Stimulated activated CD4-positive, alpha-beta T cell treated with anti-CD3 and anti-CD28 coated beads, Interleukin-1b, Interleukin-23, amount 100 ng/mL, for 1 hour (primary cell): ENCODE measurements around the gene CCDC154.
A peak's percentile ranks its signal among the peaks of the same experiment; 100 is the strongest.
"Not testable (repeated sequence)": the region's sequence is repeated elsewhere in the genome, so short reads cannot be mapped to it uniquely, and the experiment has no call there.

Experiments used
- DNase-seq, 2 donors: peaks; one replicate each; pipeline ENCODE4 v3.0.0-alpha.2; 2020; ENCODE audit warnings: low read depth in 2 of 2

Gene CCDC154

GRCh38 chr16:1443980-1444729, at the start of gene CCDC154:
Gene CCDC154, minus strand, starts transcription at chr16:1444556. Its CDS starts 234 bp downstream, at chr16:1444322.
- DNase-seq: no peak

GRCh38 chr16:1493746-1494094, 49.4 kb upstream of the CCDC154 start:
- no peak for DNase-seq

- DNase-seq: peak; percentile 72 to 87
These were observed 48.8 kb upstream of the CCDC154 start, which contains the start of gene TELO2 for GRCh38 chr16:1492923-1493745. Gene TELO2, plus strand, starts transcription at chr16:1493360. Its CDS starts 922 bp downstream, at chr16:1494282.

GRCh38 chr16:1492082-1492922, 47.9 kb upstream of the CCDC154 start:
- no peak for DNase-seq

- no peak for DNase-seq
These were observed 47.0 kb upstream of the CCDC154 start for GRCh38 chr16:1491327-1491726.

- no peak for DNase-seq
These were observed 44.7 kb upstream of the CCDC154 start for GRCh38 chr16:1489077-1489476.

- DNase-seq: no peak
These were observed 44.3 kb upstream of the CCDC154 start, which contains the start of gene PTX4 for GRCh38 chr16:1488619-1489018. Gene PTX4, minus strand, starts transcription at chr16:1488944. Its CDS starts 35 bp downstream, at chr16:1488909.

- no peak for DNase-seq
These were observed 43.8 kb upstream of the CCDC154 start for GRCh38 chr16:1488054-1488601.

- no peak for DNase-seq
These were observed 43.2 kb upstream of the CCDC154 start for GRCh38 chr16:1487395-1488053.

- no peak for DNase-seq
These were observed 42.4 kb upstream of the CCDC154 start for GRCh38 chr16:1486551-1487390.

- no peak for DNase-seq
These were observed 41.6 kb upstream of the CCDC154 start for GRCh38 chr16:1485847-1486496.

- DNase-seq: no peak
These were observed 37.8 kb upstream of the CCDC154 start for GRCh38 chr16:1481906-1482835.

- not testable (repeated sequence) for DNase-seq
These were observed 34.6 kb upstream of the CCDC154 start for GRCh38 chr16:1478937-1479336.

GRCh38 chr16:1477033-1477432, 32.7 kb upstream of the CCDC154 start:
- DNase-seq: no peak

- DNase-seq: no peak
These were observed 31.3 kb upstream of the CCDC154 start for GRCh38 chr16:1475552-1476114.

- DNase-seq: peak; percentile 64 to 74
These were observed 30.6 kb upstream of the CCDC154 start, which contains the start of gene CLCN7 for GRCh38 chr16:1474796-1475551. Gene CLCN7, minus strand, starts transcription at chr16:1475028. Its CDS starts 54 bp downstream, at chr16:1474974.

GRCh38 chr16:1474082-1474795, 29.9 kb upstream of the CCDC154 start:
- no peak for DNase-seq
